Inflammatory macrophage (primary cell): Measurements from ENCODE around the gene CEBPG.

ENCODE experiments used
- DNase-seq, 2 donors: peaks; one replicate each; pipeline ENCODE4 v3.0.0-alpha.2; 2020 to 2022

The CEBPG gene

GRCh38 chr19:33395561-33396550 is 22.3 kb downstream of the CEBPG start:
- DNase-seq: no peak

- DNase-seq: no peak
These were observed 23.4 kb downstream of the CEBPG start for GRCh38 chr19:33396701-33397535.

GRCh38 chr19:33397536-33398360 is 24.2 kb downstream of the CEBPG start:
- no peak for DNase-seq

- DNase-seq: no peak
These were observed 25.0 kb downstream of the CEBPG start for GRCh38 chr19:33398361-33399060.

GRCh38 chr19:33399081-33399744 is 25.7 kb downstream of the CEBPG start:
- no peak for DNase-seq

- DNase-seq: no peak
These were observed 26.5 kb downstream of the CEBPG start for GRCh38 chr19:33399745-33400681.

GRCh38 chr19:33400856-33401682 is 27.6 kb downstream of the CEBPG start:
- DNase-seq: no peak

- no peak for DNase-seq
These were observed 28.3 kb downstream of the CEBPG start for GRCh38 chr19:33401683-33402420.

GRCh38 chr19:33402421-33403220 is 29.1 kb downstream of the CEBPG start:
- no peak for DNase-seq

GRCh38 chr19:33403221-33403972 is 29.9 kb downstream of the CEBPG start:
- no peak for DNase-seq

GRCh38 chr19:33403973-33404304 is 30.4 kb downstream of the CEBPG start:
- no peak for DNase-seq

GRCh38 chr19:33404506-33405253 is 31.2 kb downstream of the CEBPG start:
- DNase-seq: peak; percentile 31 to 54

GRCh38 chr19:33405254-33405552 is 31.7 kb downstream of the CEBPG start:
- no peak for DNase-seq

- peak; percentile 55 to 89 for DNase-seq
These were observed 32.3 kb downstream of the CEBPG start for GRCh38 chr19:33405553-33406461.

GRCh38 chr19:33406521-33407139 is 33.1 kb downstream of the CEBPG start:
- peak; percentile 66 to 67 for DNase-seq
